GM18498 (cell line): ENCODE measurements around the gene LRRC3.
A peak's percentile ranks its signal among the peaks of the same experiment; 100 is the strongest.

ENCODE experiments used
- ATAC-seq: cut with Tn5 transposase; IDR thresholded peaks from one replicate; pipeline ENCODE4 v1.9.1; 2021; ENCODE audit warnings: mild to moderate bottlenecking, moderate library complexity; ENCODE audit not compliant: unreplicated experiment

The LRRC3 gene

GRCh38 chr21:44438531-44439210 is 16.6 kb upstream of the LRRC3 start:
- no peak for ATAC-seq

GRCh38 chr21:44439211-44439600 is 16.1 kb upstream of the LRRC3 start:
- no peak for ATAC-seq

- ATAC-seq = no peak
These were observed 14.9 kb upstream of the LRRC3 start for GRCh38 chr21:44440241-44441040.

- ATAC-seq = no peak
These were observed 14.3 kb upstream of the LRRC3 start for GRCh38 chr21:44441041-44441400.

- no peak for ATAC-seq
These were observed 13.6 kb upstream of the LRRC3 start for GRCh38 chr21:44441581-44442265.

GRCh38 chr21:44442266-44443125 is 12.8 kb upstream of the LRRC3 start:
- ATAC-seq = no peak

- no peak for ATAC-seq
These were observed 11.9 kb upstream of the LRRC3 start for GRCh38 chr21:44443291-44443890.

GRCh38 chr21:44443891-44444285 is 11.4 kb upstream of the LRRC3 start:
- no peak for ATAC-seq

GRCh38 chr21:44444286-44444931 is 10.9 kb upstream of the LRRC3 start:
- ATAC-seq = no peak

GRCh38 chr21:44445145-44445812 is 10.0 kb upstream of the LRRC3 start:
- ATAC-seq = no peak

- no peak for ATAC-seq
These were observed 6.6 kb upstream of the LRRC3 start for GRCh38 chr21:44448651-44449131.

GRCh38 chr21:44449473-44450363 is 5.6 kb upstream of the LRRC3 start:
- ATAC-seq = no peak

GRCh38 chr21:44450402-44450801 is 4.9 kb upstream of the LRRC3 start:
- ATAC-seq = no peak

- no peak for ATAC-seq
These were observed 4.3 kb upstream of the LRRC3 start for GRCh38 chr21:44450999-44451398.

GRCh38 chr21:44453120-44453519 is 2.2 kb upstream of the LRRC3 start:
- no peak for ATAC-seq

- ATAC-seq = no peak
These were observed 1.3 kb upstream of the LRRC3 start for GRCh38 chr21:44454058-44454457.

- peak; percentile 49 for ATAC-seq
These were observed 359 bp downstream of the LRRC3 start for GRCh38 chr21:44455524-44456213.
